ENCODE measurements around the gene TACR1. TPM values are rescaled to one million over a fixed set of nuclear protein-coding genes. Genes with fewer than 3 reads are reported as not detected.

Gene TACR1
- total RNA-seq, 1 experiment from 2014 or later: not detected

- DNase-seq (ENCODE audit: low read depth, low spot score) (no peak), ATAC-seq (no peak)
- Histone ChIP-seq H3K9ac (ENCODE audit: low read length) (no peak overlapping the region), H3K79me2 (ENCODE audit: insufficient read depth, low read length) (no peaks in the 10 kb centered on the region), H3K4me3 (replicated peaks in 1 of 2; ENCODE audit: low read depth in 1 of 2, low read length in 2 of 2) (no peak overlapping the region), H3K9me3 (ENCODE audit: control insufficient read depth in 1 of 2, insufficient read depth in 1 of 2, low read depth in 1 of 2, low read length in 2 of 2) (no peaks in the 10 kb centered on the region), H4K20me1 (ENCODE audit: insufficient read depth) (no peaks in the 10 kb centered on the region), H2AFZ (ENCODE audit: low read depth, low read length, poor library complexity, severe bottlenecking) (no peak overlapping the region), H3K4me1 (ENCODE audit: control insufficient read depth in 1 of 2, insufficient read depth in 2 of 2, low read length in 2 of 2) (no peaks in the 10 kb centered on the region), H3K4me2 (ENCODE audit: low read length) (no peak overlapping the region), H3K27me3 (ENCODE audit: insufficient read depth, low read length) (peaks cover 84% of the 10 kb centered on the region), H3K36me3 (ENCODE audit: control insufficient read depth in 1 of 2, insufficient read depth in 2 of 2, low read length in 2 of 2) (no peaks in the 10 kb centered on the region), H3K9me2 (ENCODE audit: insufficient read depth) (no peaks in the 10 kb centered on the region; the same call in 1 of the 2 replicates), H3K27ac (ENCODE audit: low read depth, low read length) (no peak overlapping the region)
- no TSS peak for BruUV-seq (replicated peaks)
- intact Hi-C loops (cut with micrococcal nuclease): no loop called here
- TF ChIP-seq EZH2 (IDR thresholded peaks at IDR 0.05): no peak
- no peak for TF ChIP-seq CEBPB (IDR thresholded peaks at IDR 0.05; ENCODE audit: low read depth)
- no peak for TF ChIP-seq ATF3 (IDR thresholded peaks at IDR 0.05)
- no peak for TF ChIP-seq POLR2AphosphoS5 (IDR thresholded peaks at IDR 0.05; ENCODE audit: low read depth, low read length)
- TF ChIP-seq, protein P1, sequence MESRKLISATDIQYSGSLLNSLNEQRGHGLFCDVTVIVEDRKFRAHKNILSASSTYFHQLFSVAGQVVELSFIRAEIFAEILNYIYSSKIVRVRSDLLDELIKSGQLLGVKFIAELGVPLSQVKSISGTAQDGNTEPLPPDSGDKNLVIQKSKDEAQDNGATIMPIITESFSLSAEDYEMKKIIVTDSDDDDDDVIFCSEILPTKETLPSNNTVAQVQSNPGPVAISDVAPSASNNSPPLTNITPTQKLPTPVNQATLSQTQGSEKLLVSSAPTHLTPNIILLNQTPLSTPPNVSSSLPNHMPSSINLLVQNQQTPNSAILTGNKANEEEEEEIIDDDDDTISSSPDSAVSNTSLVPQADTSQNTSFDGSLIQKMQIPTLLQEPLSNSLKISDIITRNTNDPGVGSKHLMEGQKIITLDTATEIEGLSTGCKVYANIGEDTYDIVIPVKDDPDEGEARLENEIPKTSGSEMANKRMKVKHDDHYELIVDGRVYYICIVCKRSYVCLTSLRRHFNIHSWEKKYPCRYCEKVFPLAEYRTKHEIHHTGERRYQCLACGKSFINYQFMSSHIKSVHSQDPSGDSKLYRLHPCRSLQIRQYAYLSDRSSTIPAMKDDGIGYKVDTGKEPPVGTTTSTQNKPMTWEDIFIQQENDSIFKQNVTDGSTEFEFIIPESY (IDR thresholded peaks at IDR 0.05; ENCODE audit: extremely low read depth, insufficient replicate concordance, low read length): no peak
- TF ChIP-seq EGR1 (IDR thresholded peaks at IDR 0.05; ENCODE audit: low read depth): no peak
- no peak for TF ChIP-seq CBX3 (IDR thresholded peaks at IDR 0.05; ENCODE audit: low read depth)
- TF ChIP-seq SP1 (IDR thresholded peaks at IDR 0.05; ENCODE audit: low read depth): no peak
- TF ChIP-seq FOSL1 (IDR thresholded peaks at IDR 0.05; ENCODE audit: low read depth): no peak
- TF ChIP-seq TCF7L2 (IDR thresholded peaks at IDR 0.05; ENCODE audit: borderline replicate concordance, extremely low read depth, insufficient read depth, insufficient read length): no peak
- TF ChIP-seq CTCF (IDR thresholded peaks at IDR 0.05 in 2 of 3, conservative IDR thresholded peaks at IDR 0.05 in 1 of 3; ENCODE audit: borderline replicate concordance in 1 of 3, insufficient read depth in 1 of 3, low read depth in 2 of 3, low read length in 2 of 3): no peak
- no peak for TF ChIP-seq ZFX (IDR thresholded peaks at IDR 0.05)
- POLR2A ChIA-PET: no interaction called here
- RAD21 ChIA-PET (ENCODE audit: low non-redundant PET in 1 of 2, low total read pairs in 2 of 2, uncharacterized antibody in 2 of 2, unreplicated experiment in 2 of 2): no interaction called here
- CTCF ChIA-PET: no interaction called here
Observed at GRCh38 chr2:75192496-75192895, 6.8 kb downstream of the TACR1 start.

All from HCT116 (cell line).